ENCODE data around the gene CDON.
"Not testable (repeated sequence)": the region's sequence is repeated elsewhere in the genome, so short reads cannot be mapped to it uniquely, and the experiment has no call there.

DNA sequence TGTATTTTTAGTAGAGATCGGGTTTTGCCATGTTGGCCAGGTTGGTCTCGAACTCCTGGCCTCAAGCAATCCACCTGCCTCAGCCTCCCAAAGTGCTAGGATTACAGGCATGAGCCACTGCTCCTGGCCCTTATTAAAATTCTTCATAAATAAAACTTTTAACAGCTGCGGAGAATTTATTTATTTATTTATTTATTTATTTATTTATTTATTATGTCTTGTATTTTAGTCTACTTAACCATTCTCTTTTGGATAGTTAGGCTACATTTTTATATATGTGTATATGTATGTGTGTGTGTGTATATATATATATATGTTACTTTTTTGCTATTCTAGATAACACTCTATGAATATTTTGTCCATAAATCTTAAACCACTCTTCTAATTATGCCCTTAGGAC, 34.1 kb downstream of the CDON start:
- TF ChIP-seq POLR2A, POLR2AphosphoS5 (IDR thresholded peaks at IDR 0.05): not testable (repeated sequence)
